NCI-H187 (cell line): ENCODE results near the gene TMCO4.
"Not testable (repeated sequence)": the region's sequence is repeated elsewhere in the genome, so short reads cannot be mapped to it uniquely, and the experiment has no call there.

ENCODE experiments used
- DNase-seq, 2 experiments: peaks; one replicate each; lab custom pipeline; 2025; lab: John Stamatoyannopoulos, UW

TMCO4 gene

DNA sequence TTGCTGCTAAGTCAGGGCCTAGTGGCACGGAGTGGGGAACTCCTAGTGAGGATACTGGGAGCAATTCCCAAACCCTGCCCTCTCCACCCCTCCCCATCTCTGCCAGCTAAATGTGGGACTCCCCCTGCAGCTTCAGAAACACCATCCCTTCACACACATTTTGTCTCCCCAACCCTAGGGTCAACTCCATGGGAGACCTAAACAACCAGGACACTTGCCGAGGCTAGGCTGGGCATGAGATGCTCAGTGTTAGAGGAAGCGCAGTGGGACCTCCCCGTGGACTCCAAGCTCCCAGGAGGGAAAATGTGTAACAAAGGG, 13.9 kb upstream of the TMCO4 start:
- DNase-seq, result no peak

DNA sequence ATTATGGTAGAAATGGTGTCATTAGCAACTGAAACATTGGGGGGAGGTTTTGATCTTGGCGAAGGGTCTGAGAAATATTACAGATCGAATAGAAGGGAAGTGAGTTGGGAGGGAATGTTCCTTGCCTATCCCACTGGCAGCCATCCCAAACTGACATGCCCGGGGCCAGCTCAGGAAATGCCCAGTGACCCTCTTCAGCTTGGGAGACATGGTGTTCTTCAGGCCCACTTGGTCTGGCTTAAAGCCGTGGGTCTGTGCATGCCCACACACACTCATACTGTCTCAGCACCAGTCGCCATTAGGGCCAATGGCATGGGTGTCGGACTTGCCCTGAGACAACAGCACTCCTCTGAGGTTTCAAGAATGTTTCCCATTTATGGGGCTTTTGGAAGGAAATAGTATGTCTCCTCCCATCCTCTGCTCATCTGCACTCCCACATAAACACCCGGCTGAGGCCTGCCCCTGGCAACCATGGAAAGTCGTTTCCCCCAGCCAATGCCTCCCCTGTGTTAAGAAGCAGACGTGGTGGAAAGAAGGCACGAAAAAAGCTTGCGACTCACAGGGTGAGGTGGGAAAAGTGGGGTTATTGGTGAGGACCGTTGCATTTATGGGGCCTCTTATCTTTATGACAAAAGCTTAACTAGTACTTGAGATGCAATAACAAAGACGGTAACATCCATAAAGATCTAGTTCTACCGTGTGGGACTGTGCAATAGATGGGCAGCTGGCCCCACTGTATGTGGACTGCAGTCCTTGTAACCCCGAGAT, 13.3 kb upstream of the TMCO4 start:
- no peak for DNase-seq

- no peak for DNase-seq
These were observed 11.6 kb upstream of the TMCO4 start for GRCh38 chr1:19811206-19811851.

DNA sequence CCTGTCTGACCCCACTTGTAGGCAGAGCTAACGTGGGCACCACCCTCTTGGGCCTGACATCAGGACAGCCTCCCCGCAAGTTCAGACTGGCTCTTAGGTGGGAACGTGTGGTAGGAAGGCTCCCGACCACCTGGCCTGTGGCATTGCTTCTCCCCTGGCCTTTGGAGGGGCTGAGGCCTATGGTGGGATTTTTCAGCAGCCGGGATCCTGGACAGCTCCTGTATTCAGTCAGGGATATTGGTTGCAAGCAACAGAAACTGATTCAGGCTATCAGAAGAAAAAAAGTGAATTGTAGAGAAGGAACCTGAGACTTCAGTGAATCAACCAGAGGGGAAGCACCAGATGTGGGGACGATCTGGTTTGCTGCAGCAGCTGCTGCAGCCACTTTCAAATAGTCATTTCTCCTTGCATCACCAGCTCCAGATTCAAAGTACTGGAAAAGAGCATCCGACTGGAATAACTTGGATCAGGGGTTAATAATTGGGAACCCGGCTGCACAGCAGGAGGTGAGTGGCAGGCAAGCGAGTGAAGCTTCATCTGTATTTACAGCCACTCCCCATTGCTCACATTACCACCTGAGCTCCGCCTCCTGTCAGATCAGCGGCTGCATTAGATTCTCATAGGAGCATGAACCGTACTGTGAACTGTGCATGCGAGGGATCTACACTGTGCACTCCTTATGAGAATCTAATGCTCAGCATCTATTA, 9.5 kb upstream of the TMCO4 start:
- DNase-seq, result no peak

- DNase-seq, result no peak
These were observed 8.6 kb upstream of the TMCO4 start for GRCh38 chr1:19808351-19808750.

- DNase-seq, result no peak
These were observed 5.1 kb upstream of the TMCO4 start for GRCh38 chr1:19804831-19805251.

GRCh38 chr1:19802269-19802668, 2.6 kb upstream of the TMCO4 start:
- no peak for DNase-seq

DNA sequence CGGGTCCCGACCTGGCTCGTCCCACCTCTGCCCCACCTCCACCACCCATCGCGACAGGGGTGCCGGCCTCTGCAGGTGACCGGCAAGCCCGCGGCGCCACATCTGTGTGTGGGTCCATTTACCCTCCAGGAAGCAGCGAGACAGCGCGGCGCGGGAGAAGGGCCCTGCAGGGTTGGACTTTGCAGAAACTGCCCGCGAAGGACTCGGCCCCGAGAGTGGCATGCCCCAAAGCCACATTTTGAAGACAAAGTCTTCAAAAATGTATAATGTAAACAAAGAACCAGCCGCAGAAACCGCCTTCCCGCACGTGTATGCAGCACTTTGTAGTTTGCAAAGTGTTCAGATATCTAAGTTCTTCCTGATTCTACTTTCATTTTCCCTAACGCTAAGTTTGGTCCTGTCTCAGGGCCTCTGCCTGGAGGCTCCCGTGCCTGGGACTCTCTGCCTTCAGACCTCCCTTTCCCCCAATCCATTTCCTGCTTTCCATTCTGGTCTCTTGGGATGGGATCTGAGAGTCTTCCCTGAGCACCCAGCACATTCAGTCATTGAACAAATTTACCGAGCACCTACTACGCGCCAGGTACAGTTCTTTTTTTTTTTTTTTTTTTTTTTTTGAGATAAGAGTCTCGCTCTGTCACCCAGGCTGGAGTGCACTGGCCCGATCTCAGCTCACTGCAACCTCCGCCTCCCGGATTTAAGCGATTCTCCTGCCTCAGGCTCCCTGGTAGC, 524 bp upstream of the TMCO4 start:
- no peak for DNase-seq

DNA sequence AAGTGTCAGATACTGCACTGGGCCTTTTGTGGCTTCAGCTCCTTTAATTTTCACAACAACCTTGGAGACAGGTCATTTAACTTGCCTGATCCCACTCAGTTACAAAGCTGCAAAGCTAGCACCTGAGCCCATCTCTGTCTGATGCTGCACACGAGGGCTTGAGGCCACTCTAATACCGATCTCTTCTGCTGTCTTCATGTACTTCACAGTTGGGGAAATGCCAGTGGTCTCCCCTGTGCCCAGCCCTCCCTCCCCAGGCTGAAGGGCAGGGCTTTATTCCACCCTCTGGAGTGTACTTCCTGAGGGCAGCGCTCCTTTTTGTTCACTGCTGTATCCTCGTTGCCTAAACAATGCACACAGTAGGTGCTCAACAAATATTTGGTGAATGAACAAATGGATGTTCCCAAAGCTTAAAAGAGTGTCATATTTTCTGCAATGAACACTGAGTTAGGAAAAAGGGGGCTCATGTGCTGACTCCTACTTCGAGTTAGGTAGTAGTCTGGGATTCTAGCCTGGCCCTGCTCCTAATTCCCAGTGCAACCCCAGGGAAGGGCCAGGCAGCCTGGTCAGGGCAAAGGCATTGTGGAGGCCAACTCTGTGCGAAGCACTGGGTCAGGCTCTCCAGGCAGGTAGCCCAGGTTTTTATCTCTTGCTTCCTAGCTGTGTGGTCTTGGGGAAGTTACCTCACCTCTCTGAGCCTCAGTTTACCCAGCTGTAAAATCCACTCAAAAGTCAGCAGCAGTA, 1.1 kb downstream of the TMCO4 start:
- no peak for DNase-seq

DNA sequence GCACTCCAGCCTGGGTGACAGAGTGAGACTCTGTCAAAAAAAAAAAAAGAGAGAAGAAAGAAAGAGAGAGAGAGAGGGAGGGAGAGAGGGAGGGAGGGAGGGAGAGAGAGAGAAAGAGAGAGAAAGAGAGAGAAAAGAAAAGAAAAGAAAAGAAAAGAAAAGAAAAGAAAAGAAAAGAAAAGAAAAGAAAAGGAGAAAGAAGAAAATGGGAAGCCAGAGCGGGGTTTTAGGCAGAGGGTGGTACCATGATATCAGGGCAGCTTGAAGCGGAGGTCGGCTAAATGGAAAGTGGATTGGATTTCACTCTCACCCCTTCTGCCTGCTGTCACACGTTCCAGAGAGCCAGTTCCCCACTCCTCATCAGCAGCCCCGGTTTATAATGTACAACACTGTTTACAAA, 1.9 kb downstream of the TMCO4 start:
- DNase-seq, result no peak

DNA sequence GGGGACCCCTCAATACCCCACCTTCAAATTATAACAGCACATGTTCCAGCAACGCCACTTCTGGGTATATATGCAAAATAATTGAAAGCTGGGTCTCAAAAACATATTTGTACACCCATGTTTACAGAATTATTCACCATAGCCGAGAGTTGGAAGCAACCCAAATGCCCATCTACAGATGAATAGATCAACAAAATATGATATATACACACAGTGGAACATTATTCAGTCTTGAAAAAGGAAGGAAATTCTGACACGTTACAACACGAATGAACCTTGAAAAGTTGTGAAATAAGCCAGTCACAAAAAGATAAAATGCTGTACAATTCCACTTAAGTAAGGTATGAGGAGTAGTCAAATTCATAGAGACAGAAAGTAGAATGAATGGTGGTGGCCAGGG, 5.1 kb downstream of the TMCO4 start:
- DNase-seq, result no peak

- no peak for DNase-seq
These were observed 6.2 kb downstream of the TMCO4 start for GRCh38 chr1:19793360-19794046.

- no peak for DNase-seq
These were observed 7.3 kb downstream of the TMCO4 start for GRCh38 chr1:19792237-19793002.

- not testable (repeated sequence) for DNase-seq
These were observed 9.4 kb downstream of the TMCO4 start for GRCh38 chr1:19790061-19790975.

DNA sequence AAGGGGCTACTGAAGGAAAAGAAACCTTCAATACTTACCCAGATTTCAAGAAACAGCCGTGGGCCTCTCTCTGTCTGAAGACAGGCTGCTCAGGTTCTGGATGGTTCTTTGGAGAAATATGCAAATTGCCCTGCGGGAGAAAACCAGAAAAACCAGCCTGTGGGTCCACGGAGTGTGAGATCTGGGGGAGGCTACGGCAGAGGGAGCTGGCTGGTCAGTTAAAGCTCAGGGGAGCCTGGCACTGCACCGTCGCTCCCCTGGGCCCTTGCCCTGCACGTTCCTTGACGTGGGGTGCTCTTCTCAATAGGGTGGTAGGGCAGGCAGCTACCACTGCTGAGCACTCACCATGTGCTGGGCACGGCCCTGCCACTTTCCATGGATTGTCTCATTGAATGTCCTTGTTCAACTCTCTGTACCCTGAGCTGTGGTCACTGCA, 12.7 kb downstream of the TMCO4 start:
- no peak for DNase-seq

- no peak for DNase-seq
These were observed 14.1 kb downstream of the TMCO4 start for GRCh38 chr1:19785660-19786059.

DNA sequence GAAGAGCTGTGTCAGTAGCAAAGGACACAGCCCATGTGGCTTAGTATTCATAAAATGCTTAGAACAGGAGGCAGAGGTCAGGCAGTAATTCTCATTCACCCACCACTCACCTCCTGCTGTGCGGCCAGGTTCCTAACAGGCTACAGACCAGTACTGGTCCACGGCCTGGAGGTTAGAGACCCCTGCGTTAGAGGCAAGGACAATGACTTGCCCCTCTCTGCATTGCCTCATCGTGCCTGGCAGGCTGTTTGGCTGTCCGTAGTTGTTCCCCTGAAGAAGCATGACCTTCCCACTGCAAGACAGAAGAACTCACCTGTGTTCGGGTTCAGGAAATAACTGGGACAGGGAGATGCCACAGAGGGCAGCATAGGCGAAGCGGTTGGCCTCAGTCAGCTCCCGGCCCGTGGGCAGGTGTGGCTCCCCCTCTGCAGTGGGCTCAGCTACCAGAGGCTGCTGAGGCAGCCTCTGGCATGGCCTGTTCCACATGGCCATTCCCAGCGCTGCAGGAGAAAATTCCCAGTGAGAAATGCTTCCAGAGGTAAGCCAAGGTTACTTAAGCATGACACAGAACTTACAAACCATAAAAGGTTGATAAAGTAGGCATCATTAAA, 19.3 kb downstream of the TMCO4 start:
- no peak for DNase-seq

- DNase-seq, result no peak
These were observed 22.8 kb downstream of the TMCO4 start for GRCh38 chr1:19776933-19777332.

DNA sequence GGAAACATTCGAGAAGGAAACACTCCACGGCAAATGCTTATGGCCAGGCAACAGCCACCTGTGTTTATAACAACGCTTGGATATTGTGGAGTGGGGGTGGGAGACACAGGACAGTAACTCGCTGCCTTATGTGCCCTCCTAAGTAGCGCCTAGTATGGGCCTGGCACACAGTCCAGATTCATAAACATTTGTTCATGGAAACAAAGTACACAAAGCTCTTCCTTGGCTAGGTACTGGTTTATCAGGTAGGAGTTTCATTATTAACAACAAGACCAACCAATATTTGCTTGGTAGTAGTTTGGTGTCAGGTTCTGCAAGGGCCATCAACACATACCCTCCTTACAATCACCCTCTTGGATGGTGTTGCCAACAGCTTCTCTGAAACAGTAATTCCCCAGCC, 23.4 kb downstream of the TMCO4 start:
- DNase-seq, result no peak
